Measurements from ENCODE around the gene CBFA2T3. TPM values are rescaled to one million over a fixed set of nuclear protein-coding genes. Genes with fewer than 3 reads are reported as not detected.
"Not testable (repeated sequence)": the region's sequence is repeated elsewhere in the genome, so short reads cannot be mapped to it uniquely, and the experiment has no call there.

CBFA2T3 gene
- 11.1 TPM for total RNA-seq
- long read RNA-seq, full-length matches to known transcripts = 4 of 9 reads
- long read RNA-seq, partial matches to known transcripts = 4 of 9 reads
- long read RNA-seq, other reads (novel, unspliced or antisense) = 1 of 9 reads

GRCh38 chr16:88977018-88977811, at the start of gene CBFA2T3:
Gene CBFA2T3, minus strand, starts transcription at chr16:88977207. Its CDS starts 400 bp downstream, at chr16:88976807.
- intact Hi-C loops (cut with DNase I) = no loop called here
- ATAC-seq = peak; percentile 89
- DNase-seq (ENCODE audit: missing footprints) = peak; percentile 94

GRCh38 chr16:89026121-89026612, 49.2 kb upstream of the CBFA2T3 start:
- intact Hi-C loops (cut with DNase I) = no loop called here
- ATAC-seq = no peak
- no peak for DNase-seq (ENCODE audit: missing footprints)

DNA sequence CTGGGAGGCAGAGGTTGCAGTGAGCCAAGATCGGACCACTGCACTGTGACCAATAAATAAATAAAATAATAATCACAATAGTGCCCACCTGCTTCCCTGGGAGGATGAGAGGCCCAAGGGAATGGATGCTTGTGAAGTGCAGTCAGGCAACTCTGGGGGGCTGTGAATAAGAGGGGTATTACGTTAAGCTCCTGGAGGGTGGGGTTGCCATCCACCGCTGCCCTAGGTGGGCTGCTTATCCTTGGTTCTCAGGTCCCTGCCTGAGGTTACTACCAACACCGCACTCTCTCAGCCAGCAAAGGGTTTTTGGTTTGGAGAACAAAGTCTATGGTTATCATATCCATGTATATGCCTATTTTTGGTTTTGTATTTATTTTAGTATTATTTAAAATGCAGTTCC, 48.6 kb upstream of the CBFA2T3 start:
- intact Hi-C loops (cut with DNase I) = no loop called here
- DNase-seq (ENCODE audit: missing footprints) (no peak), ATAC-seq (no peak)

- peak; percentile 9 for DNase-seq (ENCODE audit: missing footprints)
- intact Hi-C loops (cut with DNase I) = no loop called here
- no peak for ATAC-seq
These were observed 47.6 kb upstream of the CBFA2T3 start for GRCh38 chr16:89024546-89025060.

DNA sequence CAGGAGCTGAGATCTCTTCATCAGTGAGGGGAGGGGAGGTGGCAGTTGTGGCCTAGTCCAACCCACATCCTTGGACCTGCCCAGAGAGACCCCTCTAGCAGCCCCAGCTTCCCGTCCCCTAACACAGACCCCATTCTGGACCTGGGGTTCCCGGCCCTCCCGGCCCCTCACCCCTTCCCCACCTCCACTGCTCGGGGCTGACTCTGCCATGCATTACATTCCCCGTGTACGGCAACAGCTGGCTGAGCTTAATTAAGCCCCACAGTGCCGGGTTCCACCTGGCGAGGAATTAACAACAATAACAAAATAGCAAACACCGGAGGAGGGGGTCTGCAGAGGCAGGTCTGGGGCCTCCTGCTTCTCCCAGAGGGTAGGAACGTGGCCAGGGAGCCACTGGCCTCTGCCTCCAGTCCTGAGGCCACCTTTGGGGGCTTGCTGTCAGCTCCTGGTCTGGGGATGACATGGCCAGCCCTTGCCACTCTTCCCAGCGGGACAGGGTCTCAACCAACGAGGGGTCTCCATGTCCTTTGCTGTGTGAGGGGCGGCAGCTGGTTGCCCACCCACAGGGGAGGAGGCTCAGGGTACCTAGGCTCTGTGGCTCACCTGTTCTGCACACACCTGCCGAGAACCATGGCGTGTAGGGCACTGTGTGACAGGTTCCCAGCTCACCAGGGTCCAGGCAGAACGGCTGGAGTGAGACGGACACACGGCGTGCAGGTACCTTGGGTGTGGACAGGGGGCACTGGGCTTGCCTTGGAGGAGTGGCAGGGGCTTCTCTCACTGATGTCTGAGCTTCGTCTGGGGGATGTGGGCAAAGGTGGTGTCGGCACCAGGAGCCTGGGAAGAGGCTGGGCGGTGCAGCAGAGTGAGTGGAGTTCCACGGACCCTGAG, 46.9 kb upstream of the CBFA2T3 start:
- ATAC-seq = no peak
- intact Hi-C loops (cut with DNase I) = no loop called here

GRCh38 chr16:89023151-89023551, 46.1 kb upstream of the CBFA2T3 start:
- DNase-seq (ENCODE audit: missing footprints) (peak; percentile 0), ATAC-seq (peak; percentile 31)
- intact Hi-C loops (cut with DNase I) = no loop called here

More for the DNA sequence above, 46.9 kb upstream of the CBFA2T3 start:
- peak; percentile 35 for DNase-seq (ENCODE audit: missing footprints)

- DNase-seq (ENCODE audit: missing footprints) = no peak
These were observed 45.2 kb upstream of the CBFA2T3 start for GRCh38 chr16:89022051-89022836.

DNA sequence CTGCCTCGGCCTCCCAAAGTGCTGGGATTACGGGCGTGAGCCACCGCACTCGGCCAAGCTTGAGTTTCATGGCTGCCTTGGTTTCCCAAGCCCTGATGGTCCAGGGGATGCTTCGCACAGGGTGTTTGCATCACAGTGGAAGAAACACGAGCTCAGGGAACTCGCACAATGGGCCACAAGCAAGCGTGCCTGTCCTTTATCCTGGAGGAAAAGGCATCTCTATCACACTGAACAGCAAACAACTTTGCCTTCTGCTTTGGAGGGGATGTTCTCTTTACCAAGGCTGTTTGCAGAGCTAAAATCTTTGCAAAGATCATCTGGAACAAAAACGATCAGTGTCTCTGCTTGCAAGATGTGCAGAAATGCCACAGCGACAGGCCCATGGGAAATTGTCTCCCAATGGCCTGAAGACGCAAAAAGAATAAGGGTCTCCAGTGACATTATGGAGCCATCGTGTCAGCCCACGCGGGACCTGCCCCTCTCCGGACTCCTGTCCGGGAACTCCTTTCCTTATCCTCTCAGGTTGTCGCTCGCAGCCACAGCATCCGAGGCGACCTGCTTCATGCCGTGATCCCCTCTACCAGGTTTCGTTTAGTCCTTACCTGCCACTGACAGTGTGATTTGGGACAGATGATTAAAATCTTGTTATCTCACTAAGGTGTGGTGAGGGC, 44.1 kb upstream of the CBFA2T3 start:
- no peak for ATAC-seq
- intact Hi-C loops (cut with DNase I) = no loop called here
- peak; percentile 66 for DNase-seq (ENCODE audit: missing footprints)

More at GRCh38 chr16:89022051-89022836, 45.2 kb upstream of the CBFA2T3 start:
- no peak for ATAC-seq
- intact Hi-C loops (cut with DNase I) = no loop called here

DNA sequence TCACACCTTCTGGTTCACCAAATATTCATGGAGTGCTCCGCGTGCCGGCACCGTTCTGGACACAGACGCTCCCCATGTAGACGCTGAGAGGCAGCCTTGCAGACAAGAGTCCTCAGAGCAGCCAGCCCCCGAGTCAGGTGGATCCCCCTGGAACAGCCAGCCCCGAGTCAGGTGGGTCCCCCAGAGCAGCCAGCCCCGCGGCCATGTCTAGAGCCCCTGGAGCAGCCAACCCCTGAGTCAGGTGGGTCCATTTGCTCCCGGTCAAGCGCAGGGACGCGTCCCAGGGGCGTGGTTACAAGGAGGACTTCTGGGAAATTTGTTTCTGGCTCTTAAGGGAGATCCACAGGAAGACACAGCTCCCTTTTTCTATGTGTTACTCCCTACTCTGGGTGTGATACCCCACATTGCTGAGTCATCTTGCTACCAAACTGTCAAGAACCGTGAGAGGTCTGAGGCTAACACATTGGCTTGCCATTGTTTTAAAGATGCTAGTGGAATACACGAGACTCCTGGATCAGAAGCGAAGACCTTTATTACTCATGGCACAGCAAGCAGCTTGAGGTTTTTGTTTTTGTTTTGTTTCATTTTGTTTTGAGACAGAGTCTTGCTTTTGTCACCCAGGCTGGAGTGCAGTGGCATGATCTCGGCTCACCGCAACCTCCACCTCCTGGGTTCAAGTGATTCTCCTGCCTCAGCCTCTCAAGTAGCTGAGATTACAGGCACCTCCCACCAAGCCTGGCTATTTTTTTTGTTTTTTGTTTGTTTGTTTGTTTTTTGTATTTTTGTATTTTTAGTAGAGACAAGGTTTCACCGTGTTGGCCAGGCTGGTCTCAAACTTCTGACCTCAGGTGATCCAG, 43.3 kb upstream of the CBFA2T3 start:
- DNase-seq (ENCODE audit: missing footprints) = peak; percentile 46
- no peak for ATAC-seq
- intact Hi-C loops (cut with DNase I) = no loop called here

DNA sequence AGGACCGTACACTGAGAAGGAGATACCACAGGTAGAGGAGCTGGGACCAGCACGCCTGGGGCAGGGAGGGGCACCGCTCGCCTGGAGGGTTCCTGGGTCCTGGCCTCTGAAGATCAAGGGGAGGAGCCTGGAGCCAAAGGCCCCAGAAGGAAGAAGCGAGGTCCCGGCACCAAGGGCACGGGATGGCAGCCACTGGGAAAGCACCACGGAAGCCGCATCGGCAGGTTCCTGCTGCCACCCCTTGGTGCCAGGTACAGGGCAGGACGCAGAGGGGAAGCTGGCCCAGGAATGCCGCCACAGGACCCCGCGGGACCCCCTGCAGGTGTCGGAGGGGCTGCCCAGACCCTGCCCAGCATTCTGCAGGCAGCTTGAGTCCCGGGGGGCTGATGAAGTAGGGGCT, 42.5 kb upstream of the CBFA2T3 start:
- ATAC-seq = no peak
- intact Hi-C loops (cut with DNase I) = no loop called here
- peak; percentile 60 for DNase-seq (ENCODE audit: missing footprints)

- DNase-seq (ENCODE audit: missing footprints) (peak; percentile 4), ATAC-seq (no peak)
- intact Hi-C loops (cut with DNase I) = no loop called here
These were observed 41.5 kb upstream of the CBFA2T3 start for GRCh38 chr16:89018282-89019158.

DNA sequence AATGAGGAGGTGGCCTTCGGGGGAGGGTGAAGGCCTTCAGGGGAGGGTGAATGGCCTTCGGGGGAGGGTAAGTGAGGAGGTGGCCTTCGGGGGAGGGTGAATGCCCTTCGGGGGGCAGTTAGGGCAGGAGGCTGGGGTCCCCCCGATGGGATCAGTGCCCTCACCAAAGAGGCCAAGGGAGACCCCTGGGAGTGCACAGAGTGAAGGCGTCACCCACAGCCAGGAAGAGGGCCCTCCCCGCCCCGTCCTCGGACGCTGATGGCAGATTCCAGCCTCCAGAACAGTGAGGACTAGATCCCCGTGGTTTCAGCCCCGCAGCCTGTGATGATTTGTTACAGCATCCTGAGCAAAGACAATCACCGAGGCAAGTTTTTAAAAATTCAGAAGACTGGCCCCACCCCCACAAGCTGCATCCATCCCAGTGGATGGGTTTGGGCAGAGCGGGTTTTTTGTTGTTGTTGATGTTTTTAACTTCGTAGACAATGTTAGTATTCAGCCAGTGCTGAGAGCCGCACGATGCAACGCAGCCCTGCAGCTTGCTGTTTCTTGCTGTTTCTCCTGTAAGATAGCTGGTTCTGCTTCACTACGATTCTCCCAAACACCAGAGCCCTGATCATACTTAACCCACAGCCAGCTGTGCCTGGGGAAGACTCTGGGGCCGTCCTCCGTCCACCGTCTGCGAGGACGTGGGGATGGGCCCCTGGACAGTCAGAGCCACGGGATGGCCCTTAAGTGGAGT, 40.7 kb upstream of the CBFA2T3 start:
- DNase-seq (ENCODE audit: missing footprints) (peak; percentile 14), ATAC-seq (no peak)
- intact Hi-C loops (cut with DNase I) = no loop called here

DNA sequence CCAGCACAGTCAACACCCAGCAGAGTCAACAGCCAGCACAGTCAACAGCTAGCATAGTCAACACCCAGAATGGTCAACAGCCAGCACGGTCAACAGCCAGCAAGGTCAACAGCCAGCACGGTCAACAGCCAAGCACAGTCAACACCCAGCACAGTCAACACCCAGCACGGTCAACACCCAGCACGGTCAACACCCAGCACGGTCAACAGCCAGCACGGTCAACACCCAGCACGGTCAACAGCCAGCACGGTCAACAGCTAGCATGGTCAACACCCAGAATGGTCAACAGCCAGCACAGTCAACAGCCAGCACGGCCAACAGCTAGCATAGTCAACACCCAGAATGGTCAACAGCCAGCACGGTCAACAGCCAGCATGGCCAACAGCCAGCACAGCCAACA, 39.6 kb upstream of the CBFA2T3 start:
- ATAC-seq; intact Hi-C loops (cut with DNase I): not testable (repeated sequence)
- peak; percentile 58 for DNase-seq (ENCODE audit: missing footprints)

DNA sequence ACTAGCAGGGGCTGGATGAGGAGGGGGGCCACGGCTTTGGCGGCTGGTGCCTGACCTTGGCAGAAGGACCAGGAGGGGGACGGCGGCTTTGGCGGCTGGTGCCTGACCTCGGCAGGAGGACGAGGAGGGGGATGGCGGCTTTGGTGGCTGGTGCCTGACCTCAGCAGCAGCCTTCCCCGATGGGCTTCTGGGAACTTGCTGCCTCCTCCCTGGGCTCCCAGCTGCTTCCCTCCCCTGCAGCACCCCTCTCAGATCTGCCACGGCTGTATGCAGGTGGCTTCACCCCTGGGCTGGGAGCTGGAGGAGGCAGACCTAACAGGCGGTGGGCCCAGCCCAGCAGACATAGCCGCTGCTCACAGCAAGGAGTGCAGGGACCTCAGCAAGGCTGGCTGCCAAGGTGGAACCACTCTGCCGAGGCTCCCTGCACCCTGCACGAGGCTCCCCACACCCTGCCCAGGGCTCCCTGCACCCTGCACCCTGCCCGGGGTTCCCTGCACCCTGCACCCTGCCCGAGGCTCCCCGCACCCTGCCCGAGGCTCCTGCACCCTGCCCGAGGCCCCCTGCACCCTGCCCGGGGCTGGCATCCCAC, 38.4 kb upstream of the CBFA2T3 start:
- intact Hi-C loops (cut with DNase I) = no loop called here
- no peak for ATAC-seq
- DNase-seq (ENCODE audit: missing footprints) = peak; percentile 23

All from Right ventricle myocardium inferior (tissue), 1 donor.